Left forelimb (tissue), 1 donor: ENCODE measurements around the gene KCNMB4.
"Not testable (repeated sequence)": the region's sequence is repeated elsewhere in the genome, so short reads cannot be mapped to it uniquely, and the experiment has no call there.

Experiments used
- DNase-seq: peaks from one replicate; pipeline ENCODE4 v3.0.0-alpha.2; 2018; ENCODE audit warnings: low spot score

Gene KCNMB4

GRCh38 chr12:70372881-70373280 is 6.8 kb downstream of the KCNMB4 start:
- no peak for DNase-seq

- DNase-seq, result no peak
These were observed 13.8 kb downstream of the KCNMB4 start for GRCh38 chr12:70379846-70380245.

GRCh38 chr12:70383484-70383883 is 17.4 kb downstream of the KCNMB4 start:
- DNase-seq, result no peak

GRCh38 chr12:70383886-70384285 is 17.8 kb downstream of the KCNMB4 start:
- DNase-seq, result no peak

- DNase-seq, result no peak
These were observed 20.7 kb downstream of the KCNMB4 start for GRCh38 chr12:70386771-70387170.

- DNase-seq, result no peak
These were observed 23.6 kb downstream of the KCNMB4 start for GRCh38 chr12:70389678-70390077.

- DNase-seq, result not testable (repeated sequence)
These were observed 26.5 kb downstream of the KCNMB4 start for GRCh38 chr12:70392631-70393030.

GRCh38 chr12:70393787-70394499 is 27.9 kb downstream of the KCNMB4 start:
- DNase-seq, result no peak

GRCh38 chr12:70398002-70398401 is 31.9 kb downstream of the KCNMB4 start:
- no peak for DNase-seq

GRCh38 chr12:70398862-70399261 is 32.8 kb downstream of the KCNMB4 start:
- DNase-seq, result no peak

GRCh38 chr12:70399311-70399710 is 33.2 kb downstream of the KCNMB4 start:
- DNase-seq, result no peak

- DNase-seq, result no peak
These were observed 34.0 kb downstream of the KCNMB4 start for GRCh38 chr12:70400124-70400523.

GRCh38 chr12:70402597-70402996 is 36.5 kb downstream of the KCNMB4 start:
- DNase-seq, result no peak

GRCh38 chr12:70403826-70404225 is 37.7 kb downstream of the KCNMB4 start:
- DNase-seq, result no peak

GRCh38 chr12:70408004-70408790 is 42.1 kb downstream of the KCNMB4 start:
- no peak for DNase-seq

GRCh38 chr12:70415987-70416386 is 49.9 kb downstream of the KCNMB4 start:
- no peak for DNase-seq

- DNase-seq, result no peak
These were observed 51.0 kb downstream of the KCNMB4 start for GRCh38 chr12:70417121-70417520.

- no peak for DNase-seq
These were observed 52.0 kb downstream of the KCNMB4 start for GRCh38 chr12:70418101-70418500.

- DNase-seq, result no peak
These were observed 56.5 kb downstream of the KCNMB4 start for GRCh38 chr12:70422631-70423030.

- DNase-seq, result no peak
These were observed 60.5 kb downstream of the KCNMB4 start for GRCh38 chr12:70426620-70427019.

GRCh38 chr12:70427611-70428010 is 61.5 kb downstream of the KCNMB4 start:
- no peak for DNase-seq

GRCh38 chr12:70430400-70430799 is 64.3 kb downstream of the KCNMB4 start:
- no peak for DNase-seq

GRCh38 chr12:70436836-70437235 is 70.7 kb downstream of the KCNMB4 start:
- DNase-seq, result no peak
